Heart left ventricle (tissue), 16 donors: ENCODE results near the gene GLA. TPM values are rescaled to one million over a fixed set of nuclear protein-coding genes. Genes with fewer than 3 reads are reported as not detected.

ENCODE experiments used
- ATAC-seq, 4 donors: fragments of 200-7000 bp; cut with Tn5 transposase; one replicate each; pipeline ENCODE4 v1.9.1; 2020 to 2022; ENCODE audit warnings: moderate library complexity in 4 of 4, mild to moderate bottlenecking in 3 of 4, moderate number of reproducible peaks in 1 of 4
- DNase-seq, 5 donors: peaks; one replicate each; pipeline ENCODE4 v3.0.0-alpha.2; 2020
- H3K27ac ChIP-seq, 12 donors: fragments of 200-600 bp; sonication (generic) in 4 of 12; one replicate each; pipeline versions ENCODE4 v1.5.0 to v1.8.0; 2016 to 2022; ENCODE audit warnings: mild to moderate bottlenecking in 2 of 12
- H3K27me3 ChIP-seq, 9 donors: fragments of 200-600 bp; sonication (generic) in 2 of 9; one replicate each; pipeline versions ENCODE4 v1.5.1 to v1.8.0; 2016 to 2022; ENCODE audit warnings: mild to moderate bottlenecking in 3 of 9
- H3K36me3 ChIP-seq, 9 donors: fragments of 200-600 bp; sonication (generic) in 2 of 9; one replicate each; pipeline versions ENCODE4 v1.5.0 to v1.8.0; 2018 to 2022; ENCODE audit warnings: mild to moderate bottlenecking in 2 of 9
- H3K4me1 ChIP-seq, 12 donors: fragments of 200-600 bp; sonication (generic) in 4 of 12; one replicate each; pipeline versions ENCODE4 v1.5.0 to v1.8.0; 2016 to 2022; ENCODE audit warnings: mild to moderate bottlenecking in 3 of 12
- H3K4me3 ChIP-seq, 12 donors: fragments of 200-600 bp; sonication (generic) in 4 of 12; one replicate each; pipeline versions ENCODE4 v1.5.0 to v1.8.0; 2017 to 2022; ENCODE audit warnings: mild to moderate bottlenecking in 9 of 12, moderate library complexity in 4 of 12
- H3K9me3 ChIP-seq, 12 donors: fragments of 200-600 bp; sonication (generic) in 4 of 12; one replicate each; pipeline versions ENCODE4 v1.5.0 to v1.8.0; 2016 to 2022; ENCODE audit warnings: mild to moderate bottlenecking in 1 of 12
- POLR2A ChIP-seq, 2 donors: fragments of 450-650 bp; IDR thresholded peaks; one replicate each; pipeline ENCODE4 v1.6.1; 2017; ENCODE audit warnings: antibody characterized with exemption in 2 of 2, mild to moderate bottlenecking in 2 of 2, moderate library complexity in 2 of 2
- WGBS, 4 donors: extraction: QIAGEN DNeasy Blood & Tissue Kit in 2 of 4; methylation state at CpG; one replicate each; pipeline versions ENCODE4 v1.1.5 to v1.1.7; 2013 to 2018; 5-methylcytosine and 5-hydroxymethylcytosine counted together
- intact Hi-C, 10 donors: fragments of 100-400 bp; cut with DNase I; formaldehyde crosslinking; loops; one replicate each; pipeline versions ENCODE4 v1.11.1 to v1.14.2; 2022
- polyA plus RNA-seq, 2 donors: library from polyadenylated mRNA; stranded (reverse); fragments of 200-250 nt; gene quantifications; one replicate each; pipeline ENCODE4 v1.2.3, GENCODE V29; 2013
- total RNA-seq, 9 donors: library from RNA; depleted of rRNA in 2 of 9; stranded (reverse); fragments of >200 nt in 2 of 9; fragmentation: NEBNext Ultra II Directional in 3 of 9; extraction: Animal tissue kit (Norgen Biotek cat#: 25700) in 3 of 9; gene quantifications; one replicate each; pipeline versions ENCODE4 v1.1.0 to v1.2.4, GENCODE V29; 2016 to 2023
- TF ChIP-seq, protein P1 (sequence below), 12 donors: fragments of 200-600 bp; sonication (generic) in 4 of 12; IDR thresholded peaks; one replicate each; pipeline versions ENCODE4 v1.5.0 to v1.8.0; 2018 to 2022; ENCODE audit warnings: antibody characterized with exemption in 12 of 12, mild to moderate bottlenecking in 5 of 12
- donor health status: ischemic (EF 13 %, LVEDD 7.1; RV severe dilation, severe dysfunction).
- donor health status: healthy with polysubstance abuse.
- donor health status: DM: no; HTN: yes; CAD: no.
- donor health status: DM: no; HTN: no; CAD: no.
- donor health status: ischemic (EF 25% LVEDD 6.9; RV normal size, moderate dysfunction).
- donor health status: ischemic (EF 25% LVEDD 5.7; RV mildly dilated, moderate dysfunction).
- donor health status: healthy.
- donor health status: DM: yes; HTN: yes; CAD: no.
- donor health status: ischemic (EF 35%, LVEDD 5.7; RV mildly dilated, moderate dysfunction).
- donor health status: nonischemic (EF 11% LVEDD 7.7; RV severe dilation, severe dysfunction).
- donor health status: DM: yes; HTN: yes; CAD: no.
- donor health status: PGD.
- donor health status: ischemic (EF 29% LVEDD 5.4; RV normal size, mild dysfunction).
- donor health status: nonischemic (EF 23%, LVEDD 6.1; RV moderate dilation, normal function).

GLA gene
- total and polyA plus RNA-seq, 11 donors, result 5.2 to 27.5 (median 12.3) TPM

DNA sequence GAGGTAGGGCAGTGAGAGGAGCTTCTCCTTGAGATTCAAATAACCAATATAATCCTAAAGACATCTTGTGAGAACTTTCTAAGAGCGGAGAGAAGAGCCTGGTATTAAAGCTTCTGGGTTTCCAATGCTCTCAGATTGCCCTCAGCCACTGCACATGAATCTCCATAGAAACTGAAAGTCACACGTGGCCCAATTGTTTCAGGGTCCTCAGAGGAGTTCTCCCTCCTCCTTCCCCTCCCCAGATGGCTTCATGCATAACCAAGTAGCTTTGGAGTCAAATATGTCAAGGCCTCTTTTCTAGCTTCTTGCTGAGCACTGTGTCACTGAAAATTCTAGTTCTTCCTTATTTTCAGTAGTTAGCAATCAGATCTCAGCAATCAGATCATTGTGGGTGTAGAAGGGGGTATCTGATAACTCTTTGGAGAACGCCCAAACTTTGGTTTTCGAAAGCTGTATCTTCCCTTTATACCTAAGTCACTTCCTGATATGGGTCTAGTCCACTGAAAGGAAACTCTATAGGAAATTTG is 24.0 kb downstream of the GLA start:
- ATAC-seq (no peak), DNase-seq (no peak)
- intact Hi-C loops, result no loop called here
- H3K36me3 ChIP-seq, result no peaks in the 10 kb centered on the region
- no peak overlapping the region for H3K4me3 ChIP-seq
- TF ChIP-seq POLR2A (IDR thresholded peaks at IDR 0.05), result no peak
- TF ChIP-seq, protein P1, sequence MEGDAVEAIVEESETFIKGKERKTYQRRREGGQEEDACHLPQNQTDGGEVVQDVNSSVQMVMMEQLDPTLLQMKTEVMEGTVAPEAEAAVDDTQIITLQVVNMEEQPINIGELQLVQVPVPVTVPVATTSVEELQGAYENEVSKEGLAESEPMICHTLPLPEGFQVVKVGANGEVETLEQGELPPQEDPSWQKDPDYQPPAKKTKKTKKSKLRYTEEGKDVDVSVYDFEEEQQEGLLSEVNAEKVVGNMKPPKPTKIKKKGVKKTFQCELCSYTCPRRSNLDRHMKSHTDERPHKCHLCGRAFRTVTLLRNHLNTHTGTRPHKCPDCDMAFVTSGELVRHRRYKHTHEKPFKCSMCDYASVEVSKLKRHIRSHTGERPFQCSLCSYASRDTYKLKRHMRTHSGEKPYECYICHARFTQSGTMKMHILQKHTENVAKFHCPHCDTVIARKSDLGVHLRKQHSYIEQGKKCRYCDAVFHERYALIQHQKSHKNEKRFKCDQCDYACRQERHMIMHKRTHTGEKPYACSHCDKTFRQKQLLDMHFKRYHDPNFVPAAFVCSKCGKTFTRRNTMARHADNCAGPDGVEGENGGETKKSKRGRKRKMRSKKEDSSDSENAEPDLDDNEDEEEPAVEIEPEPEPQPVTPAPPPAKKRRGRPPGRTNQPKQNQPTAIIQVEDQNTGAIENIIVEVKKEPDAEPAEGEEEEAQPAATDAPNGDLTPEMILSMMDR (IDR thresholded peaks at IDR 0.05), result no peak
- H3K27ac ChIP-seq, result no peak overlapping the region
- H3K9me3 ChIP-seq, result no peaks in the 10 kb centered on the region
- 60 to 71% (median 65%) methylated on average over 4 of the region's 4 CpGs for WGBS, 4 donors
- no peaks in the 10 kb centered on the region for H3K4me1 ChIP-seq
- peaks cover 0 to 9% (median 0%) of the 10 kb centered on the region in 9 donors for H3K27me3 ChIP-seq

DNA sequence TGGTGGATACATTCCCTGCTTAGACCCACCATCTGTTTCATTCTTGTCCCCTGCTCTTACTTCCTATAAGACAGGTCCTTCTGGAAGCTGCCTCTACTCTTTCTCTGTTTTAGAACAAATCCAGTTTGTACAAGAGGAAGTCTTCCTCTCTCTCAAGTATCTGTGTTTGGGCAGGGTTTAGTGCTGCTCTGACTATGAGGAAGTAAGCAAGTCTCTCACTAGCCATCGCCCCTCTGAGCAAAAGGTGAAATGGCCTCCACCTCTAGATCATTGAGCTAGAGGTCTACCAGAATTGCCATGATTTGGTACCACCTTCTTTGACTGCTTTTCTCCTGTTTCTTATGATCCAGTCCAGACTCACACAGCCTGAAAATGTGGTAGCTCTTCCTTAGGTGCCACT is 30.2 kb downstream of the GLA start:
- WGBS, 4 donors, result 60 to 82% (median 73%) methylated on average over 1 of the region's 1 CpG
- intact Hi-C loops, result no loop called here

DNA sequence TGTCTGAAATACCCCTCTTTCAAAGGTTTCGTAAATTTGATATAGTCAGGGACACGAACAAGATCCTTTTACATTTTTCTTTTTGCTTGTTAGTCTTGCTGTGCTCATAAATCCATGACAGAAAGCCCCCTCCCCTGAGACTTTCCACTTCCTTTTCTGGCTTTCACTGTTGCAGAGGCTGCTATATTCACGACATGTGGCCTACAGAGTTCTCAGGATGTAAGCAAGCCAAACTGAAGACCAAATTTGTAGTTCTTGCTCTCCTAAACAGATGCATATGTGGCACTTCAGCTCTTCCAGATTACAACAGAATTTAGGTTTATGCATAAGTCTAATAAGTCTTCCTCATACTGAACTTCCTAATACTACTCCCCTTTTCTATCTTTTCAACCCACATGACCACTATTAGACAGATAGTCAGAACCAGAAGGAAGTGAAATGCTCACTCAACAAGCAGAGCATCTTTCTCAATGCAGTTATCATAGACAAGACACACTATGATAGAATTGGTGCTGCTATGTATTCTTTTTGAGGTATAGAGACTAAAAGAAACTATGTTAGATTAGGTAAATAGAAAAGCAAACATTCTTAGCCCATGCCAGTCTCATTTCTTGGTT is 36.7 kb downstream of the GLA start:
- TF ChIP-seq, protein P1 (IDR thresholded peaks at IDR 0.05), result no peak
- no peak for TF ChIP-seq POLR2A (IDR thresholded peaks at IDR 0.05)
- H3K4me3 ChIP-seq, result no peak overlapping the region
- intact Hi-C loops, result no loop called here
- ATAC-seq (no peak), DNase-seq (no peak)
- peaks cover 0 to 7% (median 0%) of the 10 kb centered on the region in 9 donors for H3K27me3 ChIP-seq
- no peaks in the 10 kb centered on the region for H3K9me3 ChIP-seq
- no peaks in the 10 kb centered on the region for H3K4me1 ChIP-seq
- WGBS, 4 donors, result 48 to 65% (median 57%) methylated on average over 3 of the region's 3 CpGs
- H3K27ac ChIP-seq, result no peak overlapping the region
- H3K36me3 ChIP-seq, result no peaks in the 10 kb centered on the region

More for the DNA sequence above, 30.2 kb downstream of the GLA start:
- peaks cover 0 to 20% (median 0%) of the 10 kb centered on the region in 9 donors for H3K27me3 ChIP-seq
- no peak for ATAC-seq
- TF ChIP-seq POLR2A (IDR thresholded peaks at IDR 0.05), result no peak
- TF ChIP-seq, protein P1 (IDR thresholded peaks at IDR 0.05), result no peak
- no peak for DNase-seq
- no peak overlapping the region for H3K4me3 ChIP-seq
- no peaks in the 10 kb centered on the region for H3K36me3 ChIP-seq
- no peaks in the 10 kb centered on the region for H3K4me1 ChIP-seq
- H3K27ac ChIP-seq, result no peak overlapping the region
- no peaks in the 10 kb centered on the region for H3K9me3 ChIP-seq

DNA sequence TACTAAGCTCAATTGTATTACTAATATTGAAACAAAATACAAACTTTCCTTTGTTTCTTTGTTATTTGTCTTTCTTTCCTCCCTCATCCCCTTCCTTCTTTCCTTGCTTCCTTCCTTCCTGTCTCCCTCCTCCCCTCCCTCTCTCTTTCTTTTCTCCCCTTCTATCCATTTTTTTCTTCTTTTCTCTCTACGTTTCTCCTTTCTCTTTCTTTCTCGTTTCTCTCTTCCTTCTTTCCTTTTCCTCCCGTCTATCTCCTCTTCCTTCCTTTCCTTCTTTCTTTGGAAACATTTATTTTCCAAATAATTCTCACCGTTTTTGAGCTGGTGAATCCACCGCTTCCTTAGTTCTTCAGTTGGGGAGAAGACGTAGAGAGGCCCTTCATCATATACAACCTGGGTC is 38.0 kb downstream of the GLA start:
- no peak for TF ChIP-seq POLR2A (IDR thresholded peaks at IDR 0.05)
- TF ChIP-seq, protein P1 (IDR thresholded peaks at IDR 0.05), result no peak
- DNase-seq (no peak), ATAC-seq (no peak)
- no peak overlapping the region for H3K4me3 ChIP-seq
- no peak overlapping the region for H3K27ac ChIP-seq
- intact Hi-C loops, result no loop called here
- WGBS, 4 donors, result 63 to 81% (median 67%) methylated on average over 6 of the region's 6 CpGs
- H3K4me1 ChIP-seq, result no peaks in the 10 kb centered on the region
- no peaks in the 10 kb centered on the region for H3K36me3 ChIP-seq
- H3K9me3 ChIP-seq, result no peaks in the 10 kb centered on the region
- H3K27me3 ChIP-seq, result peaks cover 0 to 5% (median 0%) of the 10 kb centered on the region in 9 donors
